Embryonic facial prominence (tissue), 1 donor: ENCODE measurements around the gene HEPACAM2.

Experiments
- DNase-seq: peaks from one replicate; pipeline ENCODE4 v3.0.0-alpha.2; 2016; ENCODE audit errors: extremely low spot score

HEPACAM2 gene

GRCh38 chr7:93226310-93226709 lies at the start of gene HEPACAM2:
TSS of gene HEPACAM2 (minus strand) at chr7:93226469.
- DNase-seq = no peak

- no peak for DNase-seq
Measured at GRCh38 chr7:93265220-93265619, 39.0 kb upstream of the HEPACAM2 start.

GRCh38 chr7:93262535-93262934 lies 36.3 kb upstream of the HEPACAM2 start:
- DNase-seq = no peak

GRCh38 chr7:93258661-93259060 lies 32.4 kb upstream of the HEPACAM2 start:
- no peak for DNase-seq

GRCh38 chr7:93249491-93250148 lies 23.4 kb upstream of the HEPACAM2 start:
- no peak for DNase-seq

GRCh38 chr7:93245525-93246432 lies 19.5 kb upstream of the HEPACAM2 start:
- DNase-seq = no peak

GRCh38 chr7:93242106-93242505 lies 15.8 kb upstream of the HEPACAM2 start:
- DNase-seq = no peak

- DNase-seq = no peak
Measured at GRCh38 chr7:93239824-93240223, 13.6 kb upstream of the HEPACAM2 start.

- no peak for DNase-seq
Measured at GRCh38 chr7:93238748-93239147, 12.5 kb upstream of the HEPACAM2 start.

- no peak for DNase-seq
Measured at GRCh38 chr7:93238131-93238530, 11.9 kb upstream of the HEPACAM2 start.

GRCh38 chr7:93235541-93235940 lies 9.3 kb upstream of the HEPACAM2 start:
- DNase-seq = no peak

GRCh38 chr7:93232673-93233018 lies 6.4 kb upstream of the HEPACAM2 start:
- DNase-seq = no peak

- DNase-seq = peak; percentile 96
Measured at GRCh38 chr7:93231799-93232672, 5.8 kb upstream of the HEPACAM2 start, which contains the start of gene VPS50. TSS of gene VPS50 (plus strand) at chr7:93232366. CDS start at chr7:93232468, 102 bp downstream.

GRCh38 chr7:93231259-93231658 lies 5.0 kb upstream of the HEPACAM2 start:
- no peak for DNase-seq

GRCh38 chr7:93228302-93228701 lies 2.0 kb upstream of the HEPACAM2 start:
- peak; percentile 65 for DNase-seq

GRCh38 chr7:93219868-93220267 lies 6.4 kb downstream of the HEPACAM2 start:
- DNase-seq = no peak

- no peak for DNase-seq
Measured at GRCh38 chr7:93218997-93219827, 7.1 kb downstream of the HEPACAM2 start.

GRCh38 chr7:93212881-93213280 lies 13.4 kb downstream of the HEPACAM2 start:
- no peak for DNase-seq

GRCh38 chr7:93211228-93211818 lies 14.9 kb downstream of the HEPACAM2 start:
- DNase-seq = no peak

GRCh38 chr7:93205046-93205445 lies 21.2 kb downstream of the HEPACAM2 start:
- no peak for DNase-seq

GRCh38 chr7:93203496-93203895 lies 22.8 kb downstream of the HEPACAM2 start:
- no peak for DNase-seq
